Tibial artery (tissue), 4 donors: ENCODE results near the gene ZBTB22.

Source experiments
- DNase-seq, 2 donors: peaks; one replicate each; pipeline ENCODE4 v3.0.0-alpha.2; 2019
- H3K27ac ChIP-seq, 2 donors: fragments of 200-600 bp; sonication (generic) in 1 of 2; 1 replicate in 1 of 2; 2 replicates in 1 of 2; pipeline ENCODE4 v1.5.1; 2018 to 2019; ENCODE audit warnings: mild to moderate bottlenecking in 1 of 2
- H3K27me3 ChIP-seq, 2 donors: fragments of 200-600 bp; sonication (generic) in 1 of 2; one replicate each; pipeline versions ENCODE4 v1.5.1 to v1.6.0; 2016 to 2019
- H3K36me3 ChIP-seq, 3 donors: fragments of 200-600 bp; sonication (generic) in 2 of 3; one replicate each; pipeline ENCODE4 v1.5.1; 2016 to 2019; ENCODE audit warnings: mild to moderate bottlenecking in 2 of 3
- H3K4me1 ChIP-seq, 4 donors: fragments of 200-600 bp; sonication (generic) in 2 of 4; 1 replicate in 3 of 4; 2 replicates in 1 of 4; pipeline ENCODE4 v1.5.1; 2016 to 2019
- H3K4me3 ChIP-seq, 2 donors: fragments of 200-600 bp; sonication (generic) in 1 of 2; 1 replicate in 1 of 2; 2 replicates in 1 of 2; pipeline ENCODE4 v1.5.1; 2018 to 2019; ENCODE audit warnings: mild to moderate bottlenecking in 2 of 2
- H3K9me3 ChIP-seq, 3 donors: fragments of 200-600 bp; sonication (generic) in 1 of 3; one replicate each; pipeline ENCODE4 v1.5.1; 2016 to 2019
- CTCF ChIP-seq, 2 experiments: fragments of 200-600 bp in 1 of 2; fragments of 450-650 bp in 1 of 2; IDR thresholded peaks; one replicate each; pipeline ENCODE4 v1.5.1; 2017 to 2019; ENCODE audit warnings: antibody characterized with exemption in 2 of 2, mild to moderate bottlenecking in 1 of 2, moderate library complexity in 1 of 2
- intact Hi-C: fragments of 100-400 bp; cut with DNase I; formaldehyde crosslinking; loops from one replicate; pipeline ENCODE4 v1.15.0; 2023; ENCODE audit warnings: low total_unique reads

ZBTB22 gene

GRCh38 chr6:33324125-33324524 is 6.6 kb upstream of the ZBTB22 start:
- no peak for DNase-seq
- H3K36me3 ChIP-seq: peaks cover 10 to 21% (median 20%) of the 10 kb centered on the region in 3 donors
- H3K27me3 ChIP-seq: no peaks in the 10 kb centered on the region
- intact Hi-C loops: no loop called here
- peak overlapping the region in 1 of 2 donors; percentile 94 for H3K27ac ChIP-seq
- TF ChIP-seq CTCF (IDR thresholded peaks at IDR 0.05): no peak
- peaks cover 0 to 39% (median 36%) of the 10 kb centered on the region in 4 donors for H3K4me1 ChIP-seq
- no peaks in the 10 kb centered on the region for H3K9me3 ChIP-seq
- H3K4me3 ChIP-seq: peak overlapping the region; percentile 64 to 93

- Histone ChIP-seq H3K9me3 (no peaks in the 10 kb centered on the region), H3K4me1 (peaks cover 0 to 45% (median 40%) of the 10 kb centered on the region in 4 donors), H3K27ac (peak overlapping the region; percentile 83 to 94), H3K27me3 (no peaks in the 10 kb centered on the region), H3K4me3 (peak overlapping the region; percentile 64 to 93), H3K36me3 (peaks cover 14 to 26% (median 26%) of the 10 kb centered on the region in 3 donors)
- intact Hi-C loops: no loop called here
- DNase-seq: no peak
- TF ChIP-seq CTCF (IDR thresholded peaks at IDR 0.05): no peak
Observed at GRCh38 chr6:33323623-33323948, 6.0 kb upstream of the ZBTB22 start.

GRCh38 chr6:33321227-33321626 is 3.7 kb upstream of the ZBTB22 start:
- peak overlapping the region in 1 of 2 donors; percentile 64 for H3K4me3 ChIP-seq
- DNase-seq: no peak
- H3K27me3 ChIP-seq: no peaks in the 10 kb centered on the region
- no peak for TF ChIP-seq CTCF (IDR thresholded peaks at IDR 0.05)
- intact Hi-C loops: no loop called here
- H3K4me1 ChIP-seq: peaks cover 0 to 58% (median 53%) of the 10 kb centered on the region in 4 donors
- peak overlapping the region; percentile 83 to 94 for H3K27ac ChIP-seq
- no peaks in the 10 kb centered on the region for H3K9me3 ChIP-seq
- H3K36me3 ChIP-seq: peaks cover 14 to 33% (median 27%) of the 10 kb centered on the region in 3 donors

GRCh38 chr6:33320315-33321181 is 3.0 kb upstream of the ZBTB22 start:
- no peaks in the 10 kb centered on the region for H3K9me3 ChIP-seq
- peaks cover 14 to 40% (median 27%) of the 10 kb centered on the region in 3 donors for H3K36me3 ChIP-seq
- TF ChIP-seq CTCF (IDR thresholded peaks at IDR 0.05): no peak
- DNase-seq: peak; percentile 69 to 80
- H3K4me1 ChIP-seq: peaks cover 0 to 59% (median 56%) of the 10 kb centered on the region in 4 donors
- intact Hi-C loops: no loop called here
- peak overlapping the region; percentile 15 to 94 for H3K27ac ChIP-seq
- H3K27me3 ChIP-seq: no peaks in the 10 kb centered on the region
- peak overlapping the region in 1 of 2 donors; percentile 64 for H3K4me3 ChIP-seq

GRCh38 chr6:33319939-33320314 is 2.4 kb upstream of the ZBTB22 start:
- Histone ChIP-seq H3K27ac (peak overlapping the region; percentile 15 to 94), H3K27me3 (no peaks in the 10 kb centered on the region), H3K4me3 (no peak overlapping the region), H3K36me3 (peaks cover 14 to 40% (median 27%) of the 10 kb centered on the region in 3 donors), H3K4me1 (peaks cover 0 to 64% (median 61%) of the 10 kb centered on the region in 4 donors), H3K9me3 (no peaks in the 10 kb centered on the region)
- intact Hi-C loops: loop anchor here (10.0 kb wide), 1 partner anchor 105 kb away; the partner anchor contains the start of gene SYNGAP1
- no peak for TF ChIP-seq CTCF (IDR thresholded peaks at IDR 0.05)
- DNase-seq: no peak
